WTC11 (cell line): ENCODE data around the gene PAAF1. TPM values are rescaled to one million over a fixed set of nuclear protein-coding genes. Genes with fewer than 3 reads are reported as not detected.

Experiments used
- ATAC-seq: fragments of 200-7000 bp; cut with Tn5 transposase; 2 replicates; pipeline ENCODE4 v1.10.0; 2021; ENCODE audit warnings: mild to moderate bottlenecking, moderate library complexity
- CTCF ChIA-PET: fragments of 300-600 bp; sonication (Branson Sonifier 250); formaldehyde crosslinking; loops from one replicate; lab custom pipeline; 2021; ENCODE audit warnings: antibody characterized with exemption; lab: Charles Lee
- POLR2A ChIA-PET: fragments of 350-600 bp; sonication (Branson Sonifier 250); formaldehyde crosslinking; loops from one replicate; lab custom pipeline; 2021; ENCODE audit warnings: antibody characterized with exemption; lab: Charles Lee
- DNase-seq: peaks from one replicate; pipeline ENCODE4 v3.0.0; 2021; ENCODE audit warnings: low spot score
- H3K27ac Mint-ChIP-seq: 2 replicates; pipeline ENCODE4 v1.8.0; 2021; ENCODE audit warnings: mixed read lengths
- H3K27me3 Mint-ChIP-seq: 2 replicates; pipeline ENCODE4 v1.8.0; 2021; ENCODE audit warnings: low read depth, mild to moderate bottlenecking, moderate library complexity, mixed read lengths
- H3K36me3 Mint-ChIP-seq: 2 replicates; pipeline ENCODE4 v1.8.0; 2021; ENCODE audit warnings: mixed read lengths
- H3K4me1 Mint-ChIP-seq: 2 replicates; pipeline ENCODE4 v1.8.0; 2022; ENCODE audit warnings: mixed read lengths
- H3K4me3 Mint-ChIP-seq: 2 replicates; pipeline ENCODE4 v1.8.0; 2021; ENCODE audit warnings: mild to moderate bottlenecking, moderate library complexity, mixed read lengths
- H3K9me3 Mint-ChIP-seq: 2 replicates; pipeline ENCODE4 v1.8.0; 2021; ENCODE audit warnings: mixed read lengths
- ETV6 ChIP-seq: sonication (generic); formaldehyde crosslinking; IDR thresholded peaks from 2 replicates; pipeline ENCODE4 v1.8.1; 2022; ENCODE audit warnings: mild to moderate bottlenecking, missing genetic modification reagents
- HMGA2 ChIP-seq: fragments of 250-450 bp; sonication (Bioruptor Pico); IDR thresholded peaks from 2 replicates; pipeline ENCODE4 v1.4.0; 2021; ENCODE audit warnings: mild to moderate bottlenecking, moderate library complexity
- NFATC4 ChIP-seq: fragments of 250-450 bp; sonication (Bioruptor Pico); IDR thresholded peaks from 2 replicates; pipeline ENCODE4 v1.9.0; 2021; ENCODE audit warnings: mild to moderate bottlenecking
- PRRX2 ChIP-seq: fragments of 250-450 bp; sonication (Bioruptor Pico); IDR thresholded peaks from 2 replicates; pipeline ENCODE4 v1.8.0; 2021; ENCODE audit warnings: mild to moderate bottlenecking
- SP1 ChIP-seq: sonication (generic); formaldehyde crosslinking; conservative IDR thresholded peaks from 2 replicates; pipeline ENCODE4 v1.8.1; 2022; ENCODE audit warnings: missing genetic modification reagents
- TEAD4 ChIP-seq: sonication (generic); formaldehyde crosslinking; IDR thresholded peaks from 2 replicates; pipeline ENCODE4 v1.8.0; 2022; ENCODE audit warnings: mild to moderate bottlenecking, missing genetic modification reagents
- ZNF121 ChIP-seq: sonication (generic); formaldehyde crosslinking; IDR thresholded peaks from 2 replicates; pipeline ENCODE4 v1.8.0; 2023; ENCODE audit warnings: missing genetic modification reagents
- ZNF263 ChIP-seq: sonication (generic); formaldehyde crosslinking; IDR thresholded peaks from 2 replicates; pipeline ENCODE4 v1.8.1; 2022; ENCODE audit warnings: low read depth, mild to moderate bottlenecking, moderate library complexity, missing genetic modification reagents
- ZNF317 ChIP-seq: sonication (generic); formaldehyde crosslinking; IDR thresholded peaks from 2 replicates; pipeline ENCODE4 v1.8.1; 2023; ENCODE audit warnings: low read depth, mild to moderate bottlenecking, moderate library complexity, missing genetic modification reagents, borderline replicate concordance
- ZNF396 ChIP-seq: fragments of 250-450 bp; sonication (Bioruptor Pico); IDR thresholded peaks from 2 replicates; pipeline ENCODE4 v1.8.0; 2021; ENCODE audit warnings: mild to moderate bottlenecking, moderate library complexity, borderline replicate concordance
- total RNA-seq: library from RNA; stranded (reverse); gene quantifications from 3 replicates; pipeline ENCODE4 v1.2.3, GENCODE V29; 2021
- TF ChIP-seq, protein P1 (sequence below): sonication (generic); formaldehyde crosslinking; IDR thresholded peaks from 2 replicates; pipeline ENCODE4 v1.8.0; 2023; ENCODE audit warnings: missing genetic modification reagents, mild to moderate bottlenecking, borderline replicate concordance
- TF ChIP-seq, protein P2 (sequence below): sonication (generic); formaldehyde crosslinking; IDR thresholded peaks from 2 replicates; pipeline ENCODE4 v1.8.1; 2023; ENCODE audit warnings: mild to moderate bottlenecking, missing genetic modification reagents
- TF ChIP-seq, protein P3 (sequence below): sonication (generic); formaldehyde crosslinking; IDR thresholded peaks from 2 replicates; pipeline ENCODE4 v1.8.0; 2022; ENCODE audit warnings: mild to moderate bottlenecking, missing genetic modification reagents
- TF ChIP-seq, protein P4 (sequence below): sonication (generic); formaldehyde crosslinking; IDR thresholded peaks from 2 replicates; pipeline ENCODE4 v1.8.0; 2022; ENCODE audit warnings: mild to moderate bottlenecking, missing genetic modification reagents
- TF ChIP-seq, protein P5 (sequence below): sonication (generic); formaldehyde crosslinking; IDR thresholded peaks from 2 replicates; pipeline ENCODE4 v1.8.0; 2023; ENCODE audit warnings: mild to moderate bottlenecking, missing genetic modification reagents
- TF ChIP-seq, protein P6 (sequence below): sonication (generic); formaldehyde crosslinking; IDR thresholded peaks from 2 replicates; pipeline ENCODE4 v1.8.0; 2023; ENCODE audit warnings: missing genetic modification reagents

Gene PAAF1
- total RNA-seq, 1 experiment from 2014 or later, result 27.7 TPM

DNA sequence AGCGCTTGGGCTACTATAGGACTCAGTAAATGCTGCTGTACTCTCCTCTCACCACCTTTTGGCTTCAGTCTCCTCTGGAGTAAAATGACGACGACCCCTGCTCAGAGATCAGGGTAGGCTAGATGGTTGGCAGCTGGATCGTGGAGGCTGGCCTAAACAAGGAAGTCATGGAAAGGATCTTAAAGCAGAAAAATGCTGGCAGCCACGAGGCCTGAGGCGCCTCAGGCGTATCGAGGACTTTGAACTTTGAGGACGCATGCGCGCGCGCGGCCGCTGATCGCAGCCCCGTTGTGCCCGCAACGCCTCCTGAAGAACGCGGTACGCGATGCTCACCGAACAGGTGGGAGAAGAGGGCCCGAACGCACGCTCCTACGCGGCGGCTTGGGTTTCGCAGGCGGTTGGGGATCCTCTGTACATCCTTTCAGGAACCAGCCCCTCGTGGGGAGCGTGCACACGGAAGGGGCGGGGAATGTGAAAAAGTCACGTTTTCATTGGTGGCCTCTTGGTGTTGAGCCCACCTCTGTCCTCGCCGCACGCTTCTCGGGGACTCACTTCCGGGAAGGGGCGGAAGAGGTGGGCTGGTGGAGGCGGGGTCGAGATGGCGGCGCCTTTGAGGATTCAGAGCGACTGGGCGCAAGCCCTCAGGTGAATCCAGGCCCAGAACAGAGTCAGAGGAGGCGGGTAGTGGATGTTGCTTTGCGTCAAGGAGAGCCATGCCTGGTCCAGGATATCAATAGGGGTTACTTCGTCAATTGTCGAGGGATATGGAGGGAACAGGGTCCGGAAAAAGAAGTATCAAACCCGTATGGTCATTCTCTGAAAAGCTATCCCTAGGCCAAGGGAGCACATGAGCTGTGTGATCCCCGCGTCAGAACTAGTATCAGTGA, at the start of gene PAAF1, which contains the start of gene COA4 (continued):
- TF ChIP-seq, protein P1, sequence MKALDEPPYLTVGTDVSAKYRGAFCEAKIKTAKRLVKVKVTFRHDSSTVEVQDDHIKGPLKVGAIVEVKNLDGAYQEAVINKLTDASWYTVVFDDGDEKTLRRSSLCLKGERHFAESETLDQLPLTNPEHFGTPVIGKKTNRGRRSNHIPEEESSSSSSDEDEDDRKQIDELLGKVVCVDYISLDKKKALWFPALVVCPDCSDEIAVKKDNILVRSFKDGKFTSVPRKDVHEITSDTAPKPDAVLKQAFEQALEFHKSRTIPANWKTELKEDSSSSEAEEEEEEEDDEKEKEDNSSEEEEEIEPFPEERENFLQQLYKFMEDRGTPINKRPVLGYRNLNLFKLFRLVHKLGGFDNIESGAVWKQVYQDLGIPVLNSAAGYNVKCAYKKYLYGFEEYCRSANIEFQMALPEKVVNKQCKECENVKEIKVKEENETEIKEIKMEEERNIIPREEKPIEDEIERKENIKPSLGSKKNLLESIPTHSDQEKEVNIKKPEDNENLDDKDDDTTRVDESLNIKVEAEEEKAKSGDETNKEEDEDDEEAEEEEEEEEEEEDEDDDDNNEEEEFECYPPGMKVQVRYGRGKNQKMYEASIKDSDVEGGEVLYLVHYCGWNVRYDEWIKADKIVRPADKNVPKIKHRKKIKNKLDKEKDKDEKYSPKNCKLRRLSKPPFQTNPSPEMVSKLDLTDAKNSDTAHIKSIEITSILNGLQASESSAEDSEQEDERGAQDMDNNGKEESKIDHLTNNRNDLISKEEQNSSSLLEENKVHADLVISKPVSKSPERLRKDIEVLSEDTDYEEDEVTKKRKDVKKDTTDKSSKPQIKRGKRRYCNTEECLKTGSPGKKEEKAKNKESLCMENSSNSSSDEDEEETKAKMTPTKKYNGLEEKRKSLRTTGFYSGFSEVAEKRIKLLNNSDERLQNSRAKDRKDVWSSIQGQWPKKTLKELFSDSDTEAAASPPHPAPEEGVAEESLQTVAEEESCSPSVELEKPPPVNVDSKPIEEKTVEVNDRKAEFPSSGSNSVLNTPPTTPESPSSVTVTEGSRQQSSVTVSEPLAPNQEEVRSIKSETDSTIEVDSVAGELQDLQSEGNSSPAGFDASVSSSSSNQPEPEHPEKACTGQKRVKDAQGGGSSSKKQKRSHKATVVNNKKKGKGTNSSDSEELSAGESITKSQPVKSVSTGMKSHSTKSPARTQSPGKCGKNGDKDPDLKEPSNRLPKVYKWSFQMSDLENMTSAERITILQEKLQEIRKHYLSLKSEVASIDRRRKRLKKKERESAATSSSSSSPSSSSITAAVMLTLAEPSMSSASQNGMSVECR, result no peak; the same call in 1 of the 2 replicates
- TF ChIP-seq, all 79 proteins: peak for 11

DNA sequence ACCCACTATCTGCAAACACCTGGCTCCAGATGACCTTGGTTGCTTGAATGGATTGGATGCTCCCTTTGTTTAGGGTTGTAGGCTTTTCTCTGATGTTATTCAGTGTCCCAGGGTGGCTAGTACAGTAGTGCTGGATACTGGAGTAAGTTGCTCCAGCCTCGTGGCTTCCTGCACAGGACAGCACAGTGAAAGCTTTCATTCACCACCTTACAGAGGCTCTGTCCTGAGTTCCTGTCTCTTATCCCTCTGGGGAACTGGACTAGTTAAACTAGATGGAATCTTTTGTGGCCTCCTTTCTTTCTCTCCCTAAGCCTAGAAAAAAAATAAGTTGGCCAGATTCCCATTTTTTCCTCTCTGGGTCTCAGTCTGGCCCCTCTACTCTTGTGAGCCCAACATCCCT, 46.5 kb upstream of the PAAF1 start:
- ChIA-PET POLR2A (no interaction called here), CTCF (no interaction called here)
- ATAC-seq (no peak), DNase-seq (no peak)
- H3K9me3 Mint-ChIP-seq, result no peaks in the 10 kb centered on the region
- no peaks in the 10 kb centered on the region for H3K4me1 Mint-ChIP-seq
- TF ChIP-seq NFATC4 (CRISPR knock-in tag) (no peak), TEAD4 (no peak), ZNF396 (CRISPR knock-in tag) (no peak), SP1 (CRISPR knock-in tag) (no peak)
- TF ChIP-seq, protein P2, sequence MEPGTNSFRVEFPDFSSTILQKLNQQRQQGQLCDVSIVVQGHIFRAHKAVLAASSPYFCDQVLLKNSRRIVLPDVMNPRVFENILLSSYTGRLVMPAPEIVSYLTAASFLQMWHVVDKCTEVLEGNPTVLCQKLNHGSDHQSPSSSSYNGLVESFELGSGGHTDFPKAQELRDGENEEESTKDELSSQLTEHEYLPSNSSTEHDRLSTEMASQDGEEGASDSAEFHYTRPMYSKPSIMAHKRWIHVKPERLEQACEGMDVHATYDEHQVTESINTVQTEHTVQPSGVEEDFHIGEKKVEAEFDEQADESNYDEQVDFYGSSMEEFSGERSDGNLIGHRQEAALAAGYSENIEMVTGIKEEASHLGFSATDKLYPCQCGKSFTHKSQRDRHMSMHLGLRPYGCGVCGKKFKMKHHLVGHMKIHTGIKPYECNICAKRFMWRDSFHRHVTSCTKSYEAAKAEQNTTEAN, result no peak
- TF ChIP-seq, protein P3, sequence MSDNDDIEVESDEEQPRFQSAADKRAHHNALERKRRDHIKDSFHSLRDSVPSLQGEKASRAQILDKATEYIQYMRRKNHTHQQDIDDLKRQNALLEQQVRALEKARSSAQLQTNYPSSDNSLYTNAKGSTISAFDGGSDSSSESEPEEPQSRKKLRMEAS, result no peak
- TF ChIP-seq, protein P4, sequence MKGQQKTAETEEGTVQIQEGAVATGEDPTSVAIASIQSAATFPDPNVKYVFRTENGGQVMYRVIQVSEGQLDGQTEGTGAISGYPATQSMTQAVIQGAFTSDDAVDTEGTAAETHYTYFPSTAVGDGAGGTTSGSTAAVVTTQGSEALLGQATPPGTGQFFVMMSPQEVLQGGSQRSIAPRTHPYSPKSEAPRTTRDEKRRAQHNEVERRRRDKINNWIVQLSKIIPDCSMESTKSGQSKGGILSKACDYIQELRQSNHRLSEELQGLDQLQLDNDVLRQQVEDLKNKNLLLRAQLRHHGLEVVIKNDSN (CRISPR knock-in tag), result no peak
- TF ChIP-seq, protein P5, sequence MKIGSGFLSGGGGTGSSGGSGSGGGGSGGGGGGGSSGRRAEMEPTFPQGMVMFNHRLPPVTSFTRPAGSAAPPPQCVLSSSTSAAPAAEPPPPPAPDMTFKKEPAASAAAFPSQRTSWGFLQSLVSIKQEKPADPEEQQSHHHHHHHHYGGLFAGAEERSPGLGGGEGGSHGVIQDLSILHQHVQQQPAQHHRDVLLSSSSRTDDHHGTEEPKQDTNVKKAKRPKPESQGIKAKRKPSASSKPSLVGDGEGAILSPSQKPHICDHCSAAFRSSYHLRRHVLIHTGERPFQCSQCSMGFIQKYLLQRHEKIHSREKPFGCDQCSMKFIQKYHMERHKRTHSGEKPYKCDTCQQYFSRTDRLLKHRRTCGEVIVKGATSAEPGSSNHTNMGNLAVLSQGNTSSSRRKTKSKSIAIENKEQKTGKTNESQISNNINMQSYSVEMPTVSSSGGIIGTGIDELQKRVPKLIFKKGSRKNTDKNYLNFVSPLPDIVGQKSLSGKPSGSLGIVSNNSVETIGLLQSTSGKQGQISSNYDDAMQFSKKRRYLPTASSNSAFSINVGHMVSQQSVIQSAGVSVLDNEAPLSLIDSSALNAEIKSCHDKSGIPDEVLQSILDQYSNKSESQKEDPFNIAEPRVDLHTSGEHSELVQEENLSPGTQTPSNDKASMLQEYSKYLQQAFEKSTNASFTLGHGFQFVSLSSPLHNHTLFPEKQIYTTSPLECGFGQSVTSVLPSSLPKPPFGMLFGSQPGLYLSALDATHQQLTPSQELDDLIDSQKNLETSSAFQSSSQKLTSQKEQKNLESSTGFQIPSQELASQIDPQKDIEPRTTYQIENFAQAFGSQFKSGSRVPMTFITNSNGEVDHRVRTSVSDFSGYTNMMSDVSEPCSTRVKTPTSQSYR (CRISPR knock-in tag), result no peak
- peaks cover 8% of the 10 kb centered on the region; the same call in 1 of the 2 replicates for H3K36me3 Mint-ChIP-seq
- H3K27ac Mint-ChIP-seq, result no peak overlapping the region; the same call in 1 of the 2 replicates
- H3K4me3 Mint-ChIP-seq, result no peak overlapping the region
- no peaks in the 10 kb centered on the region for H3K27me3 Mint-ChIP-seq

DNA sequence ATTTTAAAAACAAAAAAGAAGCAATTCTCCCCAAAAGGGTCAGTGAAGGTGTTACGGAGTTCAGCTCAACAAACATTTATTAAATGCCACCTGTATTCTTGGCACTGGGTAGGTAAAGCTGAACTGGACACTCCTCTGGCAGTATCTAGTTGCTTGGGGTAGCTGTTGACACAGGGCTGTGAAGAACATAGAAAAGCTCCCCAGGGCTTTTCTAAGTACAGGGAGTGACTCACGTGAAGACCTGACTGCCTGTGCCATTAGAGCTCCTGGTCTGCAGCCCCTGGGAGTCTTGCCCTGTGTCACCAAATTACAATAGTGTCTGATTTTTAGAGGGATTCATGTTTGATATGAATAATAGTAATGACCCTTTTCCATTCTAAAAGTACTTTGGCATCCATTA, 43.7 kb upstream of the PAAF1 start:
- CTCF ChIA-PET, result no interaction called here

More for the DNA sequence above, 43.7 kb upstream of the PAAF1 start:
- peaks cover 2% of the 10 kb centered on the region for H3K4me1 Mint-ChIP-seq
- H3K9me3 Mint-ChIP-seq, result no peaks in the 10 kb centered on the region
- no peak for ATAC-seq
- TF ChIP-seq ZNF263 (CRISPR knock-in tag) (no peak), ETV6 (CRISPR knock-in tag) (no peak), ZNF121 (CRISPR knock-in tag) (no peak), HMGA2 (no peak), ZNF317 (CRISPR knock-in tag) (no peak), PRRX2 (CRISPR knock-in tag) (no peak)
- TF ChIP-seq, protein P6, sequence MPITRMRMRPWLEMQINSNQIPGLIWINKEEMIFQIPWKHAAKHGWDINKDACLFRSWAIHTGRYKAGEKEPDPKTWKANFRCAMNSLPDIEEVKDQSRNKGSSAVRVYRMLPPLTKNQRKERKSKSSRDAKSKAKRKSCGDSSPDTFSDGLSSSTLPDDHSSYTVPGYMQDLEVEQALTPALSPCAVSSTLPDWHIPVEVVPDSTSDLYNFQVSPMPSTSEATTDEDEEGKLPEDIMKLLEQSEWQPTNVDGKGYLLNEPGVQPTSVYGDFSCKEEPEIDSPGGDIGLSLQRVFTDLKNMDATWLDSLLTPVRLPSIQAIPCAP (CRISPR knock-in tag), result no peak
- TF ChIP-seq, protein P2, result no peak
- TF ChIP-seq, all 79 proteins: peak for 0
- DNase-seq, result no peak
- no peaks in the 10 kb centered on the region for H3K27me3 Mint-ChIP-seq
- H3K4me3 Mint-ChIP-seq, result no peak overlapping the region
- 0 out of 2 replicates have a peak, but pooled peaks cover 2% of the 10 kb centered on the region for H3K36me3 Mint-ChIP-seq
- no peak overlapping the region for H3K27ac Mint-ChIP-seq
- POLR2A ChIA-PET, result no interaction called here
